Stimulated activated CD8-positive, alpha-beta memory T cell treated with anti-CD3 and anti-CD28 coated beads, Interleukin-12 subunit alpha, Interleukin-12 subunit beta, amount 100 ng/mL, for 24 hours (primary cell): ENCODE data around the gene TOGARAM2.

Source experiments
- DNase-seq: peaks from one replicate; pipeline ENCODE4 v3.0.0-alpha.2; 2020; ENCODE audit errors: extremely low read depth

TOGARAM2 gene

DNA sequence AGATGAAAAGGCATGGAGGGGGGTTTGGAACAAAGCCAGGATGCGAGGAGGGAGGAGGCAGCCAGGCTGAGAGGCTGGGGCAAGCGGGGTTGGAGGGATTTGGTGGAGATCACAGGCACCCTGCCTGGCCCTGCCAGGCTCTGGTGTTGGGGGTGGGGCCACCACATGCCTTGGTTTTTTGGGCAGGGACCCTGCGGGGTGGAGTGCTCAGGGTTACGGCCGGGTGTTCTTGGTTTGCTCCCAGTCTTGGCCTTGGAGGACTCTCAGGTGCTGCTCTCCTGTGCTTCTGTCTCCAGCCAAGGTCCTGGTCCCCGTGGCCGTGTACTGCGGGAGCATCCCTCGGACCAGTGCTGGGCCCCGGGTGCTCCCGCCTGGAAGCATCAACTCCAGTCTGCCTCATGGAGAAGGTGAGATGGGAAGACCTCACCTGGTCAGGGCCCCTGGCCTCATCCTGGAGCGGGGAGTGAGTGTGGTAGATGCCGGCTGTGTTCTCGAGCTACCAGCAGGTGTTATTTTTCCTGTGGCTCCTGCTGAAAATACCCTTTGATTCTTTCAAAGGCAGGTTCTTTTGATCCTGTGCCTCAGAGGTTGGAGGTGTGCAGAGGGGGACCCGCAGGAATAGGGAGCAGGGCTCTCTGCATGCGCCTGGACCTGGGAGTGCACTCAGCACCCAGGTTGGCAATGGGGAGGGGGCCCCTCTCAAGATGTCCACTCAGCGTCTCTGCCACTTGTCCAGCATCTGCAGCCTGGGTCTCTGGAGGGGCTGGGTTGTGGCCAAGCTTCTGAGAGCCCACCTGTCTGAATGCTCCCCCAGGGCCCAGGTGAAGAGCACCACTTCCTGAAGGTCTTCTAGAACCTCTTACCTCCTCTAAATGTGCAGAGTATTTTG lies 17.0 kb downstream of the TOGARAM2 start:
- no peak for DNase-seq

GRCh38 chr2:29000481-29000880 lies 19.4 kb downstream of the TOGARAM2 start:
- no peak for DNase-seq

- no peak for DNase-seq
Observed at GRCh38 chr2:29000956-29001355, 19.9 kb downstream of the TOGARAM2 start.

- no peak for DNase-seq
Observed at GRCh38 chr2:29001806-29002205, 20.7 kb downstream of the TOGARAM2 start.

- DNase-seq, result no peak
Observed at GRCh38 chr2:29004755-29005154, 23.7 kb downstream of the TOGARAM2 start.

GRCh38 chr2:29005331-29005730 lies 24.2 kb downstream of the TOGARAM2 start:
- DNase-seq, result no peak

DNA sequence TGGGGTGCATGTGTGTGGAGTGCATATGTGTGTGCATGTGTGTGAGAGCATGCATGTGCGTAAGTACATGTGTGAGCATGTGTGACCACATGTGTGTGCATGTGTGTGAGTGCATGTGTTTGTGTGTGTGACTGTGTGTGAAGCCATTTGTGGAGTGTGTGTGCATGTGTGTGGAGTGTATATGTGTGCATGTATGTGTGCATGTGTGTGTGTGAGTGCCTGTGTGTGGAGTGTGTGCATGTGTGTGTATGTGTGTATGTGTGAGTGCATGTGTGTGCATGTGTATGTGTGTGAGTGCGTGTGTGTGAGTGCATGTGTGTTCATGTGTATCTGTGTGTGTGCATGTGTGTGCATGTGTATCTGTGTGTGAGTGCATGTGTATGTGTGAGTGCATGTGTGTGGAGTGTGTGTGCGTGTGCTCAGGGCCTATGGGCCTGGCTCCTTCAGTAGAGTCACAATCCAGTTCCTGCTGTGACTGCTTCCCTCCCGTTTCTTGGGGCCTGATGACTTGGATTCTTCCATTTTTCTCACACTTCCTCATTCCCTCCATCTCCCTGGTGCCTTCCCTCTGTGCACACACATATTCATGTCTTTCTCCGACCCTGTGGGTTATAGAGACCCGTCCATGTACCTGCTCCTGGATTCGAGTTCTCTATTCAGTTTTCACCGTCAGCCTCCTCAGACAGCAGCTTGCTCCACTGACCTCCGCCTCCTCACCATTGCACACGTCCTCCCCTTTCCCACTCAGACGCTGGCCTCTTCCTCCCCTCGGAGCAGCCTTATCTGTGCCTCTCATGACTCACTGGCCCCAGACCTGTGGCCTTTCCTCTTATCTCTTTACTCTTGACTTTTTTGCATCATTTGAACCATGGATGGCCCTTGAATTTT lies 25.2 kb downstream of the TOGARAM2 start:
- DNase-seq, result no peak

- DNase-seq, result no peak
Observed at GRCh38 chr2:29006980-29007301, 25.8 kb downstream of the TOGARAM2 start.

DNA sequence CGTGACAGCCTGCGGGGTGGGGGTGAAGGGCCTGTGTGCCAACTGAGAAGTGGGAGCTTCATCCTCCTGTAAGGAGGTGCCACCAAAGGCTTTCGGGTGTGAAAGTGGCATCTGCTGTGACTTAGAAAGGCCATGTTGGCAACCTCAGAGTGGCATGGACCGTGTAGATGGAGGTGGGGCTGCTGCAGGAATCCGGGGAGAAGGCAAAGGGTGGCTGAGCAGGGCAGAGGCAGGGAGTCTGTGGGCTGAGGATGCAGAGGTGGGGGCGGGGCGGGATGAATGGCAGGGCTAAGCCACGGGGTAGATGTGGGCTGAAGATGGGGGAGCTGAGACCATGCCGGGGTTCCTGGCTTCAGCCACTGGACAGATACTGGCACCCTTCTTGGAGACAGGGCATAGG lies 28.2 kb downstream of the TOGARAM2 start:
- no peak for DNase-seq

GRCh38 chr2:29009711-29010677 lies 28.9 kb downstream of the TOGARAM2 start:
- no peak for DNase-seq

DNA sequence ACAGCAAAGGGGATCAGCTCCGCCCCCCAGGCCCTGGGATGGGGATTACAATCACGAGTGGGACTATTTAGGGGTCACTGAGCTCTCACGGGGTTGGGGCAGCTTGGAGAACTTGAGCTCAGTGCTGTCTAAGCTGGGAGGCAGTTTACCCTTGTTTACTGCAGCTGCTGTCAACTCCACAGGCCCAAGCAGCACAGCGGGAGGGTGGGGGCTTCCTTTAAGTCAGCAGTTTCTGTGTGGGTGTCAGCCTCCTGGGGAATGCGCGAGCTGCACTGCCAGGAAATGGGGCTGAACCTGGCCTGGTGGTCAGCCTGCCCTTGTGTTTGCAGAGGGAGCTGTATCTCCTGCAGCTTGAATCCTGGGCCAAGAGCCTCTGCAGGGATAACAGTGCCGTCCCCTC lies 29.8 kb downstream of the TOGARAM2 start:
- DNase-seq, result no peak

DNA sequence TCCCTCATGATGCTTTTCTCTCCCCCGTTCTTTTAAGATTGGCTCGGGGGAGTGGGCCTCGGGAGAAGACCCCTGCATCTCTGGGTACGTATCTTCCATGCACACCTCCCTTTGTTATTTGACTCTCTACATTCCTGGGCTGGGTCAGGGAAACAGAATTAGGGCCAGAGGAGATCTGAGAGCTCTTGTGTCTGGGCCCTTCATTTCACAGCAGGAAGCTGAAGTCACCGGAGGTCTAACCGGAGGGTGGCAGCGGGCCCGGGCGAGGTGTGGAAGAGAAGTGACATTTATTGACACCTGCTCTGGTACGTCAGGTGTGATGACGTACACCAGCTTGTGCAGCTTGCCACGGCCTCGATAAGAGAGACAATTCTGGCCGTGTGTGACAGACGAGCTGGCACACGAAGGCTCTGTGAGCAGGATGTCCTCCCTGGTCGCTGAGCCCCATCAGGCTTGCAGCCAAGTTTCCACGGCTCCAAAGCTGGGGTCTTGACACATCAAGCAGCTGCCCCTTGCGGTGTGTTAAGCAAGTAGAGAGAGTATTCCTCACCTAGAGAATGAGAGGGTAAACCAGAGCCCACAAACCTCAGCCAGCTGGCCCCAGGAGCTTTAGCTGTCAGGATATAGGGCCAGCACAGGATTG lies 30.4 kb downstream of the TOGARAM2 start:
- DNase-seq, result no peak

- no peak for DNase-seq
Observed at GRCh38 chr2:29012211-29012681, 31.1 kb downstream of the TOGARAM2 start.

DNA sequence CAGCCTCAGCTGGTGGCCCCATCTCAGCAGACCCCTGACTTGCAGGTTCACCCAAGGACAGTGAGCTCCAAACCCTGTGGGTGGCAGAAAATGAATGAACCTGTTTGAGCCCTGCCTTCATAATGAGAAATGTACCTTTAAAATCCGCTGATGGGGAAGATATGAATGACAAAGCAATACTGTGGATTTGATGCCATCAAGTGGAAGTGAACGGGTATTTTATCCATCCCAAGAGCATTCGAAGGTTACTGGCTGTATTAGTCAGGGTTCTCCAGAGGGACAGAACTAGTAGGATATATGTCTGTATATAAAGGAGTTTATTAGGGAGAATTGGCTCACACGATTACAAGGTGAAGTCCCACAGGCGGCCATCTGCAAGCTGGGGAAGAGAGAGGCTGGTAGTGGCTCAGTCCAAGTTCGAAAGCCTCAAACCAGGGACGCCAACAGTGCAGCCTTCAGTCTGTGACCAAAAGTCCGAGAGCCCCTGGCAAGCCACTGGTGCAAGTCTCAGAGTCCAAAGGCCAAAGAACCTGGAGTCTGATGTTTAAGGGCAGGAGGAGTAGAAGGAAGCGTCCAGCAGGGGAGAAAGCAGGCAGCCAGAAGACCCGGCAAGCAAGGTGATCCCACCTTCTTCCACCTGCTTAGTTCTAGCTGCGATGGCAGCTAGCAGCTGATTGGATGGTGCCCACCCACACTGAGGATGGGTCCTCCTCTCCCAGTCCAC lies 32.1 kb downstream of the TOGARAM2 start:
- no peak for DNase-seq

DNA sequence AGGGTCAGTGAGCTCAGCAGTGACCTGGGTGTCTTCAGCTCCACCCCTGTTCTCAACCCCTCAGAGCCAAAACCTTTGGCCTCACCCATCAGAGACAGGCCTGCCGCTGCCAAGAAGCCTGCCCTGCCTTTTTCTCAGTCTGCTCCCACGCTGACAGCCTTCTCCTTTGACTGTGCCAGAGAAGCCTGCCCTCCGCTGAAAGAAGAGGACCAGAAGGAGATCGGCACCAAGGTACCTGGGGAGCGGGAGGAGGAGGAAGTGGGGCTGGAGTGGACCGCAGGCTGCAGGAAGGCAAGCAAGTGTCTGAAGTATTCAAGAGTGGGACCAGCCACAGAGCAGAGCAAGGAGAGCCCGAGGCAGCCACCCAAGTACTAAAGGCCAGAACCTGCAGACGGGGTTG lies 33.2 kb downstream of the TOGARAM2 start:
- no peak for DNase-seq

- no peak for DNase-seq
Observed at GRCh38 chr2:29014811-29015421, 33.8 kb downstream of the TOGARAM2 start.

DNA sequence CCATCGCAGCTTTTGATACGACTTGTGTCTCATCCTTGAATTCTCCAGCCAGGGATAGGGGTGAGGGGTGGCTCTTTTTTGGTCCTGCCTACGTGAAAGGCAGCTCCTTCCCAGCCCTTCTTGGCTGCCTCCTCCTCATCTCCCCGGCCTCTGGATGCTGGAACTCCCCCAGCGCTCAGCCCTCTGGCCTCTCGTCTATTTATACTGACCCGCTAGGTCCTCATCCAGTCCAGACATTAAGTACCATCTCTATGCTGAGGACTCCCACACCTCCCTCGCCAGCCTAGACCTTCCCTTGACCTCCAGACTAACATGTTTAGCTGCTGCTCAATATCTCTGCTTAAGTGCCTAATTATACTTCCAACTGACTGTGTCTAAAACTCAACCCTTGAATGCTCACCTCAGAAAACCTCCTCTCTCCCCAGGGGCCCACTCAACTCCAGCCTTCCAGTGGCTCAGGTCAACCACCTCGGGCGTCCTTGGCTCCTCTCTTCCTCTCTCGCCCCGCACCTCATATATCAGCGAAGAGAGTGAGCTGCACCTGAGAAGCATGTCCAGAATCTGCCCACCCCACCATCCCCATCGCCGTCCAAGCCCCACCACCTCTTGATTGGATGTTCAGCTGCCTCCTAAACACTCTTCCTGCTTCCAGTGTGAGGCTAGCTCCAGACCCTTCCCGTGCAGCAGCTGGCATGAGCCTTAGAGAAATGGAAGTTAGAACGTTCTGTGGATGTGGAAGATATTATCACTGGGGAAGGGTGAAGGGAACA lies 34.8 kb downstream of the TOGARAM2 start:
- no peak for DNase-seq

DNA sequence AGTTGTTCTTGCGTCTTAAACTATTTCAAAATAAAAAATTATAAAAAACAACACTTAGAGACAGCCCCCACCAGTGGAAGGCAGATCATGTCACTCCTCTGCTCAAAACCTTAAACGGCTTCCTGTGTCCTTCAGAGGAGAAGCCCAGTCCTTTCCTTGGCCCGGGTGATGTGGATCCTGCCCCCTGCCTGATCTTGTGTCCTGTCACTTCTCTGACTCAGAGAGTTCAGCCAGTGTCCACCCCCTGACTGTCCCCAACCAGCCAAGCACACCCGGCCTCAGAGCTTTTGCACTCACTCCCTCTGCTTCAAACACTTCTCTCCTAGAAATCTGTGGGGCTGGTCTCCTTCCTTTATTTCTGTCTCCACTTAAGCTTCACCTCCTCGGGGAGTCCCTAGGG lies 35.4 kb downstream of the TOGARAM2 start:
- DNase-seq, result no peak

- no peak for DNase-seq
Observed at GRCh38 chr2:29017716-29018435, 36.8 kb downstream of the TOGARAM2 start.
